Right lobe of liver (tissue), 6 donors: ENCODE data around the gene CYP3A7. TPM values are rescaled to one million over a fixed set of nuclear protein-coding genes. Genes with fewer than 3 reads are reported as not detected.
A peak's percentile ranks its signal among the peaks of the same experiment; 100 is the strongest.

Source experiments
- ATAC-seq, 4 donors: fragments of 200-7000 bp; cut with Tn5 transposase; one replicate each; pipeline ENCODE4 v1.9.1; 2020; ENCODE audit warnings: mild to moderate bottlenecking in 4 of 4, moderate library complexity in 4 of 4
- DNase-seq, 3 donors: peaks; one replicate each; pipeline ENCODE4 v3.0.0-alpha.2; 2020
- H3K27ac ChIP-seq, 3 donors: fragments of 200-600 bp; one replicate each; pipeline ENCODE4 v1.8.0; 2022
- H3K27me3 ChIP-seq, 2 donors: fragments of 200-600 bp; one replicate each; pipeline ENCODE4 v1.8.0; 2022
- H3K36me3 ChIP-seq, 4 donors: fragments of 200-600 bp; sonication (generic) in 1 of 4; one replicate each; pipeline versions ENCODE4 v1.5.1 to v1.8.0; 2017 to 2022; ENCODE audit warnings: control low read depth in 1 of 4
- H3K4me1 ChIP-seq, 4 donors: fragments of 200-600 bp; sonication (generic) in 1 of 4; one replicate each; pipeline versions ENCODE4 v1.5.1 to v1.8.0; 2017 to 2022; ENCODE audit warnings: control low read depth in 1 of 4
- H3K4me3 ChIP-seq, 3 donors: fragments of 200-600 bp; one replicate each; pipeline ENCODE4 v1.8.0; 2022
- H3K9me3 ChIP-seq, 4 donors: fragments of 200-600 bp; sonication (generic) in 1 of 4; one replicate each; pipeline versions ENCODE4 v1.5.1 to v1.8.0; 2017 to 2022; ENCODE audit warnings: control low read depth in 1 of 4
- CTCF ChIP-seq, 4 donors: fragments of 200-600 bp in 3 of 4; fragments of 450-650 bp in 1 of 4; IDR thresholded peaks; one replicate each; pipeline versions ENCODE4 v1.5.1 to v1.8.0; 2016 to 2022; ENCODE audit warnings: antibody characterized with exemption in 4 of 4, mild to moderate bottlenecking in 2 of 4
- POLR2A ChIP-seq: fragments of 450-650 bp; IDR thresholded peaks from one replicate; pipeline ENCODE4 v1.6.1; 2017; ENCODE audit warnings: antibody characterized with exemption, mild to moderate bottlenecking
- WGBS: methylation state at CpG from one replicate; pipeline ENCODE4 v1.1.6; 2018; ENCODE audit warnings: low coverage, low lambda C conversion rate; ENCODE audit not compliant: insufficient coverage; ENCODE audit errors: missing lambda C conversion rate; 5-methylcytosine and 5-hydroxymethylcytosine counted together
- intact Hi-C, 2 donors: fragments of 100-400 bp; cut with DNase I; formaldehyde crosslinking; loops; one replicate each; pipeline versions ENCODE4 v1.11.2 to v1.14.1; 2022
- total RNA-seq, 6 experiments: library from RNA; depleted of rRNA in 2 of 6; stranded (reverse); fragments of >200 nt in 2 of 6; fragmentation: NEBNext Ultra II Directional in 3 of 6; extraction: Animal tissue kit (Norgen Biotek cat#: 25700) in 3 of 6; gene quantifications; one replicate each; pipeline versions ENCODE4 v1.1.0 to v1.2.4, GENCODE V29; 2016 to 2023
- donor health status: DM: no; HTN: yes; CAD: no.
- donor health status: DM: no; HTN: no; CAD: no.
- donor health status: DM: no; HTN: no; CAD: no.
- donor health status: DM: no; HTN: yes; CAD: no.
- donor health status: DM: no; HTN: yes; CAD: no.

Gene CYP3A7
- total RNA-seq, 6 experiments from 2014 or later, result 19.8 to 623 (median 340) TPM

DNA sequence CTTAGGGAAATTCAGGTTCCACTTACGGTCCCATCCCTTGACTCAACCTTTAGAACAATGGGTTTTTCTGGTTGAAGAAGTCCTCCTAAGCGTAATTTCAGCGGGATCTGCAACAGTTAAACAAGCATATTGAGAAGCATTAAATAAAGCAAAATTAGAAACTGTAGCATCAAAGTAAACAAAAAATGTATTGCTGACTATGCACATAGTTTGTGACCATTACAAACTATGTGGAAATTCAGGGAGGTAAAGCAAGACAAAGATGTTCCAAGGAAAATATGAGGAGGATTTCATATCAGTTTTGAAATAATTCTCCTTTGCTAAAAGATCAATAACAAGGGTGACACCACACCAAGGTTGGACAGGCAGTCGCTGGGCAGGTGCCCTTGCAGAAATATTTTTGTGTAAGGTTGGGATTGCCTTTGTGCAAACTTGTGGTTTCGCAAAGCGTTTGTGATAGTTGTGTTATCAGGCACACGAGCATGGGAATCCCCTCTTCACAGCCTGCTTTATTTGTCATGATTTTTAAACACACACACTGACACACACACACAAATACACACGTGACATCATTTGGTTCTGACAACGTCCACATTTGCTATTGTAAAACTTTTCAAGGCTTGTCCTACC lies 49.8 kb downstream of the CYP3A7 start:
- H3K4me3 ChIP-seq, result no peak overlapping the region
- H3K9me3 ChIP-seq, result no peaks in the 10 kb centered on the region
- no peak for TF ChIP-seq POLR2A
- TF ChIP-seq CTCF (IDR thresholded peaks at IDR 0.05), result no peak
- H3K36me3 ChIP-seq, result no peaks in the 10 kb centered on the region
- intact Hi-C loops, result no loop called here
- ATAC-seq, result peak in 3 of 4 donors; percentile 57 to 68 (median 66)
- DNase-seq, result no peak
- 51% methylated on average over 9 of the region's 9 CpGs for WGBS
- no peaks in the 10 kb centered on the region for H3K27me3 ChIP-seq
- peaks cover 0 to 19% (median 0%) of the 10 kb centered on the region in 4 donors for H3K4me1 ChIP-seq
- no peak overlapping the region for H3K27ac ChIP-seq

- Histone ChIP-seq H3K36me3 (peaks cover 0 to 48% (median 12%) of the 10 kb centered on the region in 4 donors), H3K27ac (peak within 1 kb of the TSS; percentile 74 to 95 (median 87)), H3K27me3 (no peaks in the 10 kb centered on the region), H3K9me3 (no peaks in the 10 kb centered on the region), H3K4me1 (peaks cover 0 to 19% (median 0%) of the 10 kb centered on the region in 4 donors), H3K4me3 (peak within 1 kb of the TSS; percentile 44 to 71 (median 60))
- peak; percentile 66 to 91 (median 85) for DNase-seq
- 24% methylated on average over 10 of the region's 10 CpGs for WGBS
- intact Hi-C loops, result loop anchor here in 1 of 2 donors (10.0 kb wide), 1 partner anchor 155 kb away; no protein-coding TSS in a partner anchor
- peak; percentile 65 to 90 (median 75) for ATAC-seq
- TF ChIP-seq POLR2A (peak; percentile 95), CTCF (IDR thresholded peaks at IDR 0.05) (no peak)
These were observed 55.4 kb downstream of the CYP3A7 start, which contains the start of gene CYP3A5 for GRCh38 chr7:99679400-99680191. Gene CYP3A5, minus strand, starts transcription at chr7:99679996. Its CDS starts 100 bp downstream, at chr7:99679896.

DNA sequence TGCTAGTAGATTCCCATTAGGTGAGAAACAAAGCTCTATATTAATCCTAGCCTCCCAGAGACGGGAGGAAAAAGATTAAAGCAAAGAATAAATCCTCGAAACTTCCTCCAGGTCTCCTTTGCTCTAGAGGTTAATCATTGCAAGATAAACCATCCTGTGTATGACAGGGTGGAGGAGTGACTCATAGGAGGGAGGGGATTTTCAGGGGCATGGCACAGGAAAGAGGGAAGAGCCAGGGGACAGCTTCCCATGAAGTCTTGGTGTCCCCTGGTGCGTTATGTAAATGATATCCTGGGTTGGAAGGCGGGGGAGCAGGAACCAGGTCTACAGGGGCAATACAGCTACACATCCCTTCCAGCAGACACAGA lies 56.0 kb downstream of the CYP3A7 start:
- peak; percentile 33 for TF ChIP-seq POLR2A
- TF ChIP-seq CTCF (IDR thresholded peaks at IDR 0.05), result no peak
- intact Hi-C loops, result loop anchor here in 1 of 2 donors (10.0 kb wide), 1 partner anchor 156 kb away; no protein-coding TSS in a partner anchor
- 25% methylated on average over 4 of the region's 4 CpGs for WGBS
- peak overlapping the region; percentile 44 to 71 (median 60) for H3K4me3 ChIP-seq
- peaks cover 0 to 54% (median 17%) of the 10 kb centered on the region in 4 donors for H3K36me3 ChIP-seq
- DNase-seq (no peak), ATAC-seq (peak in 3 of 4 donors; percentile 37 to 58 (median 57))
- no peaks in the 10 kb centered on the region for H3K9me3 ChIP-seq
- no peaks in the 10 kb centered on the region for H3K27me3 ChIP-seq
- peak overlapping the region; percentile 74 to 95 (median 87) for H3K27ac ChIP-seq
- peaks cover 0 to 18% (median 0%) of the 10 kb centered on the region in 4 donors for H3K4me1 ChIP-seq

DNA sequence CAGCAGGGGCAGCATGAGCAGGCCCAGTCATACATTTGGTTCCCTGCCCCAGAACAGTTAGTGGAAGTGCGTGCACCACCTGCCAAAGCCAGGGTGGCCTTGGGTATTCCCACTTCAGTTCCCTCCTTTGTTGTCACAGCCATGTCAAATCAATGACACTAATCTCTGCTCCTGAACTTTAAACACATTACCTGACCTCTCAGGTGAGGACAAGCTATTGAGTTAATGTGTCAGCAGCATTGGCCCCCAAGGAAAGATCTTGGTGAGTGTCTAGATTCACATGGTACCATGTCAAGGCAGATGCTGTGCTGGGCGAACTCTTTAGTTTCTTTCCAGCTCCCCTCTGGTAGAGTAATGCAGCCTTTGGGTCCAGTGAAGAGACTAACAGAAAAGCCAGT lies 57.3 kb downstream of the CYP3A7 start:
- TF ChIP-seq CTCF (IDR thresholded peaks at IDR 0.05) (no peak), POLR2A (no peak)
- DNase-seq, result peak in 1 of 3 donors; percentile 62
- H3K4me3 ChIP-seq, result peak overlapping the region; percentile 44 to 71 (median 60)
- peak; percentile 3 to 25 (median 3) for ATAC-seq
- intact Hi-C loops, result loop anchor here in 1 of 2 donors (10.0 kb wide), 1 partner anchor 157 kb away; no protein-coding TSS in a partner anchor
- no peaks in the 10 kb centered on the region for H3K27me3 ChIP-seq
- H3K27ac ChIP-seq, result peak overlapping the region; percentile 74 to 95 (median 87)
- H3K4me1 ChIP-seq, result peaks cover 0 to 9% (median 0%) of the 10 kb centered on the region in 4 donors
- H3K9me3 ChIP-seq, result no peaks in the 10 kb centered on the region
- 50% methylated on average over 1 of the region's 2 CpGs for WGBS
- peaks cover 0 to 68% (median 25%) of the 10 kb centered on the region in 4 donors for H3K36me3 ChIP-seq
